ENCODE measurements around the gene CYRIA.
A peak's percentile ranks its signal among the peaks of the same experiment; 100 is the strongest.

CYRIA gene

DNA sequence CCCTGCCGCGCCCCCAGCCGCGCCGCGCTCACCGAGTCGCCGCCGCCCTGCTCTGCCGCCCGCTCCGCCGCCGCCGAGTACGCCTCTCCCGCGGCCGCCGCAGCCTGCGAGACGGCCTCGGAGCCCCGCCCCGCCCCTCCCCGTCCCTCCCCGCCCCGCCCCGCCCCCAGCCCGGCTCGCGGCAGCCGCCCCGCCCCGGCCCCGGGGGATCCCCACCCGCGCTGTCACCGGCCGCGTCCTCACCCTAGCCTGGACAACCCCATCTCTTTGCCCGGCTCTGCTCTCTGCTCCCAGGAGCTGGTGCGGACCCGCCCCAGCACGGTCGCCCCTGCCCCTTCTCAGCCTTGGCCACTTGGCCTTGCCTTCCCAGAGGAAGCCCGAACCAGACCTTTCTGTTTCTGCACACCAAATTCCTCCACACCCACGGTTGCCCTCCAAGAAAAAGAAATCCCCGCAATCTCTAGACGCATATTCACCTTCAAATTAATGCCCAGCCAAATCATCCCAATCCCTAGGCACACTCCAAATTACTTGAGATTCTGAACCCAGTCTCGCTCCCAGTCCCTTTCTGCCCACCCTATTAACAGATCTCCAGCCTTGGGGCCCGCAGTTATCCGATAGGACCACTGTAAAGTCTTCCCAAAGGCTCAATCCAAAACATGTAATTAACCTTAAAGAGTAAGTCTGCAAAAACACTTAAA, at the start of gene CYRIA:
Gene CYRIA, minus strand, starts transcription at position 87 of the 701 bp plus-strand sequence. CDS start 77,715 bp downstream, outside the sequence.
- peak; percentile 25 for DNase-seq

- DNase-seq, result no peak
Observed at GRCh38 chr2:16713011-16713423, 47.4 kb upstream of the CYRIA start.

DNA sequence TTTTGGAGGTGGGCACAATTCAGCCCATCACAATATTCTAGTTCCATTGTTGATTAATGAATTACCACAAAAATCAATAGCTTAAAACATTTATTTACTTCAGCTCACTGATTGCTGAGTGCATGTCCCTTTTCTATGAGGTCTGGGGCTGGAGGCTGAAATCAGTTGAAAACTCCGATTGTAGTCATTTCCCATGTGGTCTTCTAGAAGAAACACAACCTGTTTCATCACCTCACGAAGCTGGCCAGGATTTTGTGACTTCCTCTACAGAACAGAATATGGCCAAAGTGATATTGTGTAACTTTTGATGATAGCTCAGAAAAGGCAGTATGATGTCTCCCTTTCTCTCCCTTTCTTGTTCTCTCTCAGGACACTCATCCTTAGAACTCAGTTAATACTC, 44.1 kb upstream of the CYRIA start:
- DNase-seq, result no peak

- DNase-seq, result no peak
Observed at GRCh38 chr2:16708173-16708572, 42.5 kb upstream of the CYRIA start.

DNA sequence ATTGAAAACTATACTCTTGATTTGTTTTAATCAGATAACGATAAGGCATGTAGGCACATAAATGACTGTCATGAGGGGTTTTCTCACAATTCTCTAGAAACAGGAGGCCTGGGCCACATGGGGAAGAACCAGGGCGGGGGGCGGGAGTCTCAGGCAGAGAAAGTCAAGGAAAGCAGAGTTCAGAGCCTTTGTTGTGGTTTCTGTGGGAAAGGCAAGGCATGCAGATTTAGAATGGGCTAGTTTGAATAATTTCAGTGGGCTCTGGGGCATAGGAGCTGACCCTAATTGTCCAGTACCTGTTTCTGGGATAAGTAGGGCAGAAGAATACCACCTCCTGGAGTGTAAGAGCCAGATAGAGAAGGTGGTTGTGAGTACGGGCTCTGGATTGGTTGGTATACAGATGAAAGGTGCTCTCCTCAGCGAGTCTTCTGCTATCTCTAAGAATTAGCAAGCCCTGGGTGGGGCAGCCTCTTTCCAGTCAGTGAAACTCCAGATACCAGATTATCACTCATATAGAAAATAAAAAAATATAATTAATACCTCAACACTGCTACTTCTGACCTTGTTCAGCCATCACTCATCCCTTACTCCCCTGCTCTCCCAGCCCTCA, 41.5 kb upstream of the CYRIA start:
- DNase-seq, result no peak

DNA sequence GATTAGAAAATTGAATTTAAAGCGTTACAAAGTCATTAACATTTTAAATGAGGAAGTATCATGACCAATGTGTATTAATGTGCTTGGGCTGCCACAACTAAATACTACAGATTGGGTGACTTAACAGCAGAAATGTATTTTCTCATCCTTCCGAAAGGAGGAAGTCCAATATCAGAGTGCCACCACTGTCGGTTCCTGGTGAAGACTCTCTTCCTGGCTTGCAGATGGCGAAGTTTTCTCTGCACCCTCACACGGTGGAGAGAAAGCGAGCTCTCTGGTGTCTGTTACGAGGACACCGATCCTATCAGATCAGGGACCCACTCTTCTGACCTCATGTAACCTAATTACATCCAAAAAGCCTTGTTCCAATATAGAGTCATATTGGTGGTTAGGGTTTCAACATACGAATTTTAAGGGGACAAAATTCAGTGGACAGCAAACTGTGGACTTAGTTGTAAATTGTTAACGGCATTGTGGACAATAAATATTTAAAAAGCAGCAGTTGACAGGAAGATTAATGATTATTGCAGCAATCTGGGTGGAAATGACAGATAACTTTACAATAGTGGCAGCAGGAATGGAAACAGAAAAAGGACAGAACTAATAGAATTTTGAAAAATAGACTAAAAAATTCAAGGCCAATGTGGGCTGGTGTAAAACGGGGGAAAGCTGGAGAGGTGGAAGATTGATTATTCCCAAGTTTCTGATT, 35.1 kb upstream of the CYRIA start:
- no peak for DNase-seq

DNA sequence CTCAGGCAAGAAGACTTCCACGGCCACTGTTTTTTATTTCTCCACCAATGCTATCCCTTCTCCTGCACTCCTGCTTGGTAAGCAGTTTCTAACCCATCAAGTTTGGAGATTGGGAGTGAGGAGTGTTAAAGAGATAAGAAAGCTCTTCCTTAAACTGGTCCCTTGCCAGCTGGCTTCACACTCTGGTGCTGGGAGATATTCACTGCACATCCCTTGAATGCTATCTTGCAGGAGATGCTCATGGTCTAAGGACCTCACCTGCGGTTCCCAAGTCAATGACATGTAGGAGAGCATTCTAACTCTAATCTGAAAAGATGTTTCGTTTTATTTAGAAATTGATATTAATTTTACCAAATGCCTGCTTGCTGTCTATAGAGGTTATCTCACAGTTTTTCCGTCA, 28.2 kb upstream of the CYRIA start:
- no peak for DNase-seq

- no peak for DNase-seq
Observed at GRCh38 chr2:16691261-16691660, 25.6 kb upstream of the CYRIA start.

GRCh38 chr2:16687955-16688354, 22.3 kb upstream of the CYRIA start:
- DNase-seq, result no peak

DNA sequence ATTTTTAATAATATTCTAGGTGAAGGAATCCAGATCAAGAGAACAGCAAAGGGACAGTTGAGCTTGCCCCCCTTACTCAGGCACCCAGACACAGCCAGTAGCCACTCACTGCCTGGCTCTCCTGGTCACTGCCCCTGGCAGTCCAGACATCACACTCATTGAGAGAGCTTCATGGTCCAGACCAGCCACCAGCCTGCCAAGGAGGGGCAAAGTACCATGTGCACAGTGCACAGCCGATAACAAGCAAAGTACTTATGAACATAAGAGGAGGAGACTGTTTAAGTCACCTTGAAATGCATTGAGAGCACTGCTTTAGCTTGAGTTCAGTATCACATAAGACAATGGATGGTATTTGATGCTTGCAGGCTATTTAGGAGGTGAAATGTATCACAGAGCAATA, 21.6 kb upstream of the CYRIA start:
- DNase-seq, result no peak

GRCh38 chr2:16686641-16687040, 21.0 kb upstream of the CYRIA start:
- DNase-seq, result no peak

DNA sequence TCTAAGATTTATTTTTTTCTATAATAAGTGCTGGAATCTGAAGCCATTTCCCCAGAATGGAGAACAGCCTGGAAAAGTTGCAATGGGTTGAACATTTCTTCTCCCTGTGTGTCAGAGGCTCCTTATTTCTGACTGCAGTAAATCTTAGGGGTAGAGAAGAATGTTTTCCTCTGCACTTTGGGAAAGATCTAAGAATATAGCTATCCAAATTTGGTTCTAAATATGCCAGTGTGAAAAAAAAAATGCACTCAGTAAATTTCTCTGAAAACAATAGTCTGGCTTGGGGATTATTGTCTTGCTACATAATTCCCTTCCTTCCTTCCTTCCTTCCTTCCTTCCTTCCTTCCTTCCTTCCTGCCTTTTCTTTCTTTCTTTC, 19.7 kb upstream of the CYRIA start:
- DNase-seq, result no peak

DNA sequence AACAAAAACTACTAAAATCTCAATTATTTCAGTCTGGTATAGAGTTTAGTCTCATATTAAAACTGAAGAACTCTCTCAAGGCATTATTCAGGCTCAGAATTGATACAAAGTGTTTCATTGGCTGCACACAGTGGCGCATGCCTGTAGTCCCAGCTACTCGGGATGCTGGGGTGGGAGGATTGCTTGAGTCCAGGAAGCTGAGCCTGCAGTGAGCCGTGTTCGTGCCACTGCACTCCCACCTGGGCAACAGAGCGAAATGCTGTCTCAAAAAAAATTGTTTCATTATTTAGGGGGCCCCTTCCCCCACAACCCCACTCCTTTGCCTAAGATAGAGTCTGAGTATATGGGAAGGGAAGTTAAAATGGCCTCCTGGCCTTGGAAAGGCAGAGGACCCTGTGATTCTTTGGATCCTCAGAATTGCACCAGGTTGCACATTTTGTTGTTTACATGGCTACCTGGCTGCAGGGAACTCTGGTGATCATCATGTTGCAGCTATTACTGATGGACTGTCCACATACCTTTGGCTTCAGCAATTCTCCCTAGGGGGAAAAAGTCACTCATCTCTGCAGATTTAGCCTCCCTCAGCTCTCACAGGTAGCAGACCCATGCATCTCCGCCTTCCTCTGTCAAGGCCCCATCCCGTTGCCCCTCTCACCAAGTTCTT, 19.2 kb upstream of the CYRIA start:
- no peak for DNase-seq

GRCh38 chr2:16683576-16683975, 17.9 kb upstream of the CYRIA start:
- no peak for DNase-seq

- no peak for DNase-seq
Observed at GRCh38 chr2:16682431-16683118, 16.9 kb upstream of the CYRIA start.

DNA sequence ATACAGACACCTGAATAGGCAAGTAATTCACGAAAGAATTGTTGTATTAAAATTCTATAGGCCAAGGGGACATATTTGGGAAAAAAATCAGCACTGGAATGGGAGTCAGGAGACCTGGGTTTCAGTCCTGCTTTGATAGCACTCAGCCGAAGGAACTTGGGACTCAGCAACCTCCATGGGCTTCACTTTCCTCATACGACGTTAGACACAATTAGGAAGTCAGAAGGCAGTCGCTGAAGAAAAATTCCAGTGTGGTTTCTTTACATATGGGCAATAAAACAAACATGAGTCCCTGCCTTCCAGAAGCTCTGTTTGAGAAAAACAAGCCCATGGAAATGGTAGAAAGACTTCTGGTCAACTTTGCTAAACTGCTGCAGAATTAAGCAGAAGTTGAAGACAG, 15.1 kb upstream of the CYRIA start:
- DNase-seq, result no peak

DNA sequence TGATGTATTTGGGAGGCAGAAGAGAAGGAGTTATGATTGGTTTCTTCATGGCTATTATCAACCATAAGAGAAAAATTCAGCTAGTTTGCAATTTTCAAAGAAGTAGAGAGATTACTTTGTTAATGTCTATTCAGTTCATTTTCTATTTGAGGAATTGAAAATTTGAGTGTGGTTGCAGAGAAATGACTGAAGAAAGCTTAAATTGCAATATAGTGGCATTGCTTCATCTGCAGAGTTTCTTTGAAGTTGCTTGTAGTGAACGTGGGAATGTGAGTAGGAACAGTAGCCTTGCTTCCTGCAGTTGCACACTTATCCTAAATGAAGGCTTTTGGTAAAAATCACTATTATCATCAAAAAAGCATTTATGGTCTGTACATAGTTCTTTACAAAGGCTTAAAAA, 14.7 kb upstream of the CYRIA start:
- DNase-seq, result no peak

DNA sequence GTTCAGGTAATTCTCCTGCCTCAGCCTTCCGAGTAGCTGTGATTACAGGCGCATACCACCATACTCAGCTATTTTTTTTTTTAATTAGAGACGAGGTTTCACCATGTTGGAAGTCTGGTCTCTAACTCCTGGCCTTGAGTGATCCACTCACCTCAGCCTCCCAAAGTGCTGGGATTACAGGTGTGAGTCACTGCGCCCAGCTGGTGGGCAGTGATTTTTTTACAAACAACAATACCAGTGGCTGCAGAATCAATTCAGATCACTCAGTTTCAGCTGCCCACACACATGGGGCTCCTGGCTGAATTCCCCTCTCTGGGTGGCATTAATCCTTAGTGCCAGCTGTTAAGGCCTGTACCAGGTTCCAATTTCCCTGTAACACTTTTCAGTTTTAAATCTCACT, 13.3 kb upstream of the CYRIA start:
- no peak for DNase-seq

- DNase-seq, result no peak
Observed at GRCh38 chr2:16677875-16678274, 12.2 kb upstream of the CYRIA start.

DNA sequence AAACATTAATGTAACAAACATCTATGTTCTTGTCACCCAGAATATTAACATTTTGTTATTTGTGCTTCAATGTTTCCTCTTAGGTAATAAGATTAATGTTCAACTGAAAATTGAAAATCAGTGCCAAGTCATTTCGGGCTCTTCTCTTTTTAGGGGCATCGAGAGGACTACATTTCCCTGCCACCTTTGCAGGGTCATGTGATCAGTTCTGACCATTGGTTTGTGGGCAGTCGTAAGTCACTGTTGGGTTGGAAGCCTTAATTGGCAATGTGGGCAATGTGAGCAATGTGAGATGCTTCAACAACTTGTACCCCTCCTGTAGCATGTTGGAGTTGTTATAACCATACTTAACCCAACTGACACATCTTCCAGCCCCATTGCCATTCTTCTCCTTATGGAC, 10.1 kb upstream of the CYRIA start:
- no peak for DNase-seq

- DNase-seq, result no peak
Observed at GRCh38 chr2:16674154-16674553, 8.5 kb upstream of the CYRIA start.

GRCh38 chr2:16671760-16672159, 6.1 kb upstream of the CYRIA start:
- DNase-seq, result no peak

DNA sequence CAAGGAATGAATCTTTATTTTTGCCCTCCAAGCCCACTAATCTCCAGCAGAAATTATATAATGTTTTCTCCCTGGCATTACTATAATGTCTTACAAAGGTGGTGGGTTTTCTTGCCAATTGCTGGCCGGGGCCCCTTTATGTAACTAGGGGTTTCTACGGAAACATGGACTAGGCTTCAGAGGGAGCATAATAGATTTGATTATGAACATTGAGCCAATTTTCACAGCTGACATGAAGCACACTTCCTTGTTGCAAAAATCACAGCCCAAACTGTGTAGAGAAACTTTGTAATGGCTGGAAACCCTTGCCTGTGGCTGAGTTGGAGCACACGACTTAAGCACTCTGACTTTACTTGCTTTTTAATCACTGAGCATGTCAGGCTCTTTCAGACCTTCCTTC, 3.8 kb upstream of the CYRIA start:
- no peak for DNase-seq

All from NCI-H1436 (cell line).